SK-N-SH (cell line): Measurements from ENCODE around the gene FXR2. TPM values are rescaled to one million over a fixed set of nuclear protein-coding genes. Genes with fewer than 3 reads are reported as not detected.

Source experiments
- CTCF ChIA-PET: fragments of 300-600, 350-600 bp; formaldehyde crosslinking; extraction: SDS; loops from one replicate; lab custom pipeline; 2021; lab: Yijun Ruan, JAX
- POLR2A ChIA-PET: fragments of 350-600 bp; sonication (Branson Sonifier 250); formaldehyde crosslinking; extraction: SDS; loops from one replicate; lab custom pipeline; 2020; ENCODE audit warnings: antibody characterized with exemption, inconsistent platforms; lab: Yijun Ruan, JAX
- DNase-seq: peaks from one replicate; pipeline ENCODE4 v3.0.0; 2012
- H2AFZ ChIP-seq: fragments of 200-600 bp; sonication (generic); 2 replicates; pipeline ENCODE4 v1.8.1; 2016; ENCODE audit warnings: antibody characterized with exemption, mild to moderate bottlenecking, low read depth
- H3F3A ChIP-seq: fragments of 200-600 bp; sonication (generic); replicated peaks from 2 replicates; pipeline ENCODE3; 2016; ENCODE audit warnings: antibody characterized with exemption, mild to moderate bottlenecking; ENCODE audit not compliant: insufficient read depth
- H3K27ac ChIP-seq, 2 experiments: fragments of 200-500 bp in 1 of 2; fragments of 200-600 bp in 1 of 2; sonication (Bioruptor generic) in 1 of 2; sonication (generic), shearing (Covaris generic) in 1 of 2; 2 replicates each; pipeline versions ENCODE4 v1.5.1 to v1.6.1; 2014 to 2016; ENCODE audit warnings: low read depth in 2 of 2, inconsistent platforms in 1 of 2, low read length in 1 of 2, mild to moderate bottlenecking in 1 of 2, mixed read lengths in 1 of 2
- H3K27me3 ChIP-seq: fragments of 200-600 bp; sonication (generic), shearing (Covaris generic); 2 replicates; pipeline ENCODE4 v1.6.1; 2016; ENCODE audit warnings: mixed run types; ENCODE audit not compliant: insufficient read depth
- H3K36me3 ChIP-seq, 2 experiments: fragments of 200-500 bp in 1 of 2; fragments of 200-600 bp in 1 of 2; sonication (Bioruptor generic) in 1 of 2; sonication (generic) in 1 of 2; replicated peaks in 1 of 2; 2 replicates each; pipeline versions ENCODE3 to v1.5.1; 2014 to 2016; ENCODE audit warnings: low read length in 1 of 2, mild to moderate bottlenecking in 1 of 2; ENCODE audit not compliant: insufficient read depth in 2 of 2, control insufficient read depth in 1 of 2
- H3K4me1 ChIP-seq, 2 experiments: fragments of 200-500 bp in 1 of 2; fragments of 200-600 bp in 1 of 2; sonication (Bioruptor generic) in 1 of 2; sonication (generic), shearing (Covaris generic) in 1 of 2; 2 replicates each; pipeline versions ENCODE4 v1.5.1 to v1.6.1; 2014 to 2016; ENCODE audit warnings: low read depth in 1 of 2, low read length in 1 of 2, mixed run types in 1 of 2; ENCODE audit not compliant: insufficient read depth in 2 of 2, control insufficient read depth in 1 of 2
- H3K4me2 ChIP-seq: fragments of 200-600 bp; sonication (generic), shearing (Covaris generic); 2 replicates; pipeline ENCODE4 v1.6.1; 2017; ENCODE audit warnings: mixed run types
- H3K4me3 ChIP-seq, 2 experiments: fragments of 200-500 bp in 1 of 2; fragments of 200-600 bp in 1 of 2; sonication (Bioruptor generic) in 1 of 2; sonication (generic), shearing (Covaris generic) in 1 of 2; 2 replicates each; pipeline versions ENCODE4 v1.5.1 to v1.8.1; 2014 to 2016; ENCODE audit warnings: low read depth in 2 of 2, inconsistent platforms in 1 of 2, low read length in 1 of 2, mild to moderate bottlenecking in 1 of 2, mixed read lengths in 1 of 2, moderate library complexity in 1 of 2
- H3K79me2 ChIP-seq: fragments of 200-600 bp; sonication (generic); 2 replicates; pipeline ENCODE4 v1.8.1; 2017; ENCODE audit warnings: mild to moderate bottlenecking; ENCODE audit not compliant: insufficient read depth
- H3K9ac ChIP-seq: fragments of 200-600 bp; sonication (generic); 2 replicates; pipeline ENCODE4 v1.6.1; 2017; ENCODE audit warnings: mixed run types
- H3K9me2 ChIP-seq: fragments of 200-600 bp; sonication (generic); 2 replicates; pipeline ENCODE4 v1.6.1; 2017; ENCODE audit warnings: mixed run types
- H3K9me3 ChIP-seq: fragments of 200-600 bp; sonication (generic); 2 replicates; pipeline ENCODE4 v1.6.1; 2017; ENCODE audit warnings: mixed run types, mild to moderate bottlenecking, moderate library complexity
- H4K20me1 ChIP-seq: fragments of 200-600 bp; sonication (generic); 2 replicates; pipeline ENCODE4 v1.6.1; 2017; ENCODE audit warnings: mild to moderate bottlenecking, mixed run types; ENCODE audit not compliant: insufficient read depth
- RAD21 ChIP-seq: IDR thresholded peaks from 2 replicates; pipeline ENCODE4 v1.6.1; 2012; ENCODE audit warnings: mild to moderate bottlenecking, low read length
- RFX5 ChIP-seq: IDR thresholded peaks from 2 replicates; pipeline ENCODE4 v1.6.1; 2012; ENCODE audit warnings: mild to moderate bottlenecking, improper control_type of control experiment, low read length
- TAF1 ChIP-seq: IDR thresholded peaks from 2 replicates; pipeline ENCODE4 v1.6.1; 2012; ENCODE audit warnings: low read depth, mild to moderate bottlenecking, low read length, moderate library complexity, borderline replicate concordance
- WGBS: methylation state at CpG from one replicate; pipeline ENCODE4 v1.1.6; 2017; ENCODE audit warnings: low lambda C conversion rate; 5-methylcytosine and 5-hydroxymethylcytosine counted together
- polyA plus RNA-seq, 3 experiments: library from polyadenylated mRNA; depleted of rRNA; stranded (reverse); fragments of >200 nt; gene quantifications; 2 replicates each; pipeline ENCODE4 v1.2.3, GENCODE V29; 2012
- TF ChIP-seq, protein P1 (sequence below): fragments of 200-600 bp; sonication (generic); IDR thresholded peaks from 2 replicates; pipeline ENCODE4 v1.6.1; 2017; ENCODE audit warnings: antibody characterized with exemption, mild to moderate bottlenecking, moderate library complexity

The FXR2 gene
- polyA plus RNA-seq, 1 of the 3 experiments (the other 2 are of a cell fraction) = 56.4 TPM

- TF ChIP-seq RAD21 = peak; percentile 84
- 0 out of 2 replicates have a peak, but pooled peaks have one; percentile 29 for TF ChIP-seq TAF1
- TF ChIP-seq, protein P1, sequence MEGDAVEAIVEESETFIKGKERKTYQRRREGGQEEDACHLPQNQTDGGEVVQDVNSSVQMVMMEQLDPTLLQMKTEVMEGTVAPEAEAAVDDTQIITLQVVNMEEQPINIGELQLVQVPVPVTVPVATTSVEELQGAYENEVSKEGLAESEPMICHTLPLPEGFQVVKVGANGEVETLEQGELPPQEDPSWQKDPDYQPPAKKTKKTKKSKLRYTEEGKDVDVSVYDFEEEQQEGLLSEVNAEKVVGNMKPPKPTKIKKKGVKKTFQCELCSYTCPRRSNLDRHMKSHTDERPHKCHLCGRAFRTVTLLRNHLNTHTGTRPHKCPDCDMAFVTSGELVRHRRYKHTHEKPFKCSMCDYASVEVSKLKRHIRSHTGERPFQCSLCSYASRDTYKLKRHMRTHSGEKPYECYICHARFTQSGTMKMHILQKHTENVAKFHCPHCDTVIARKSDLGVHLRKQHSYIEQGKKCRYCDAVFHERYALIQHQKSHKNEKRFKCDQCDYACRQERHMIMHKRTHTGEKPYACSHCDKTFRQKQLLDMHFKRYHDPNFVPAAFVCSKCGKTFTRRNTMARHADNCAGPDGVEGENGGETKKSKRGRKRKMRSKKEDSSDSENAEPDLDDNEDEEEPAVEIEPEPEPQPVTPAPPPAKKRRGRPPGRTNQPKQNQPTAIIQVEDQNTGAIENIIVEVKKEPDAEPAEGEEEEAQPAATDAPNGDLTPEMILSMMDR = peak; percentile 73
Observed at GRCh38 chr17:7561028-7561575, 53.6 kb downstream of the FXR2 start (continued).

GRCh38 chr17:7560172-7561027 lies 54.3 kb downstream of the FXR2 start:
- Histone ChIP-seq H3K79me2 (peaks cover 37% of the 10 kb centered on the region), H3K27ac (peak overlapping the region; percentile 49 to 88), H3K9ac (no peak overlapping the region), H3K4me2 (peak overlapping the region; percentile 92), H3K27me3 (no peaks in the 10 kb centered on the region), H3K4me1 (peaks cover 17 to 54% of the 10 kb centered on the region in 2 experiments), H3K4me3 (peak overlapping the region; percentile 88 to 90; a peak in 3 of 4 replicates), H2AFZ (peak overlapping the region; percentile 85), H3K9me3 (no peaks in the 10 kb centered on the region), H3F3A (peaks cover 8% of the 10 kb centered on the region), H3K36me3 (peaks cover 16 to 20% of the 10 kb centered on the region in 2 experiments), H3K9me2 (no peaks in the 10 kb centered on the region), H4K20me1 (no peaks in the 10 kb centered on the region)
- TF ChIP-seq RFX5 = no peak
- TF ChIP-seq, protein P1 = peak; percentile 33; the same call in 1 of the 2 replicates
- ChIA-PET POLR2A (interaction anchor here (0.9 to 2.7 kb wide), 5 partner anchors 11 to 205 kb away, joined by 3 to 7 read pairs (median 5); partner anchors contain the start of genes FGF11, MPDU1 and TNFSF12), CTCF (interaction anchor here (0.6 to 10.7 kb wide), 74 partner anchors 11 to 515 kb away, joined by 3 to 236 read pairs (median 5); partner anchors contain the start of genes ACAP1, CTDNEP1, GABARAP and KCTD11)
- 41% methylated on average over 22 of the region's 22 CpGs for WGBS
- peak; percentile 67 for DNase-seq
